HL-60 (cell line): ENCODE results near the gene SRP54.

Experiments
- GABPA ChIP-seq: IDR thresholded peaks from 2 replicates; pipeline ENCODE4 v1.6.1; 2012; ENCODE audit warnings: low read depth
- POLR2AphosphoS5 ChIP-seq: IDR thresholded peaks from 2 replicates; pipeline ENCODE4 v1.6.1; 2012; ENCODE audit warnings: low read depth
- TF ChIP-seq, protein P1 (sequence below): IDR thresholded peaks from one replicate; pipeline ENCODE4 v1.5.1; 2011; ENCODE audit warnings: low read length, control low read depth, inconsistent platforms; ENCODE audit not compliant: insufficient read depth
- TF ChIP-seq, protein P2 (sequence below): IDR thresholded peaks from 2 replicates; pipeline ENCODE4 v1.6.1; 2012; ENCODE audit warnings: low read depth; ENCODE audit not compliant: insufficient replicate concordance

DNA sequence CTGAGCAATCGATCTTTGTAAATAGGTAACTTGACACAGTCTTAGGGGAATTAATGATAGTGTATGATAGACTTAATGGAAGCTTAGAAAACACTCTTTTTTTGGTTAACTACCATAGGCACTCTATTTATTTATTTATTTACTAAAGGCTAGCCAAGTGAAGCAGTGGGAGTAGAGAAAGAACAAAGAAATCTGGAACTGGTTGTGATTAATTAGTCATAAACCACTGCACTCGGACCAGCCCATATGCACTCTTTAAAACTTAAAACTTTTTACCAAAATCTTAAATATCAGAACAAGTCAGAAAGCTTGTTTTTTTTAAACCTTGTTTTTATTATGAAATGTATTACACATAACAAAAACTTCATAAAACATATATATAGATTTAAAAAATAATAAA, 49.5 kb upstream of the SRP54 start:
- TF ChIP-seq POLR2AphosphoS5: no peak
- TF ChIP-seq, protein P1, sequence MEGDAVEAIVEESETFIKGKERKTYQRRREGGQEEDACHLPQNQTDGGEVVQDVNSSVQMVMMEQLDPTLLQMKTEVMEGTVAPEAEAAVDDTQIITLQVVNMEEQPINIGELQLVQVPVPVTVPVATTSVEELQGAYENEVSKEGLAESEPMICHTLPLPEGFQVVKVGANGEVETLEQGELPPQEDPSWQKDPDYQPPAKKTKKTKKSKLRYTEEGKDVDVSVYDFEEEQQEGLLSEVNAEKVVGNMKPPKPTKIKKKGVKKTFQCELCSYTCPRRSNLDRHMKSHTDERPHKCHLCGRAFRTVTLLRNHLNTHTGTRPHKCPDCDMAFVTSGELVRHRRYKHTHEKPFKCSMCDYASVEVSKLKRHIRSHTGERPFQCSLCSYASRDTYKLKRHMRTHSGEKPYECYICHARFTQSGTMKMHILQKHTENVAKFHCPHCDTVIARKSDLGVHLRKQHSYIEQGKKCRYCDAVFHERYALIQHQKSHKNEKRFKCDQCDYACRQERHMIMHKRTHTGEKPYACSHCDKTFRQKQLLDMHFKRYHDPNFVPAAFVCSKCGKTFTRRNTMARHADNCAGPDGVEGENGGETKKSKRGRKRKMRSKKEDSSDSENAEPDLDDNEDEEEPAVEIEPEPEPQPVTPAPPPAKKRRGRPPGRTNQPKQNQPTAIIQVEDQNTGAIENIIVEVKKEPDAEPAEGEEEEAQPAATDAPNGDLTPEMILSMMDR: no peak
- TF ChIP-seq, protein P2, sequence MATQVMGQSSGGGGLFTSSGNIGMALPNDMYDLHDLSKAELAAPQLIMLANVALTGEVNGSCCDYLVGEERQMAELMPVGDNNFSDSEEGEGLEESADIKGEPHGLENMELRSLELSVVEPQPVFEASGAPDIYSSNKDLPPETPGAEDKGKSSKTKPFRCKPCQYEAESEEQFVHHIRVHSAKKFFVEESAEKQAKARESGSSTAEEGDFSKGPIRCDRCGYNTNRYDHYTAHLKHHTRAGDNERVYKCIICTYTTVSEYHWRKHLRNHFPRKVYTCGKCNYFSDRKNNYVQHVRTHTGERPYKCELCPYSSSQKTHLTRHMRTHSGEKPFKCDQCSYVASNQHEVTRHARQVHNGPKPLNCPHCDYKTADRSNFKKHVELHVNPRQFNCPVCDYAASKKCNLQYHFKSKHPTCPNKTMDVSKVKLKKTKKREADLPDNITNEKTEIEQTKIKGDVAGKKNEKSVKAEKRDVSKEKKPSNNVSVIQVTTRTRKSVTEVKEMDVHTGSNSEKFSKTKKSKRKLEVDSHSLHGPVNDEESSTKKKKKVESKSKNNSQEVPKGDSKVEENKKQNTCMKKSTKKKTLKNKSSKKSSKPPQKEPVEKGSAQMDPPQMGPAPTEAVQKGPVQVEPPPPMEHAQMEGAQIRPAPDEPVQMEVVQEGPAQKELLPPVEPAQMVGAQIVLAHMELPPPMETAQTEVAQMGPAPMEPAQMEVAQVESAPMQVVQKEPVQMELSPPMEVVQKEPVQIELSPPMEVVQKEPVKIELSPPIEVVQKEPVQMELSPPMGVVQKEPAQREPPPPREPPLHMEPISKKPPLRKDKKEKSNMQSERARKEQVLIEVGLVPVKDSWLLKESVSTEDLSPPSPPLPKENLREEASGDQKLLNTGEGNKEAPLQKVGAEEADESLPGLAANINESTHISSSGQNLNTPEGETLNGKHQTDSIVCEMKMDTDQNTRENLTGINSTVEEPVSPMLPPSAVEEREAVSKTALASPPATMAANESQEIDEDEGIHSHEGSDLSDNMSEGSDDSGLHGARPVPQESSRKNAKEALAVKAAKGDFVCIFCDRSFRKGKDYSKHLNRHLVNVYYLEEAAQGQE: no peak
- no peak for TF ChIP-seq GABPA
